ENCODE results near the gene YBEY.

Gene YBEY

DNA sequence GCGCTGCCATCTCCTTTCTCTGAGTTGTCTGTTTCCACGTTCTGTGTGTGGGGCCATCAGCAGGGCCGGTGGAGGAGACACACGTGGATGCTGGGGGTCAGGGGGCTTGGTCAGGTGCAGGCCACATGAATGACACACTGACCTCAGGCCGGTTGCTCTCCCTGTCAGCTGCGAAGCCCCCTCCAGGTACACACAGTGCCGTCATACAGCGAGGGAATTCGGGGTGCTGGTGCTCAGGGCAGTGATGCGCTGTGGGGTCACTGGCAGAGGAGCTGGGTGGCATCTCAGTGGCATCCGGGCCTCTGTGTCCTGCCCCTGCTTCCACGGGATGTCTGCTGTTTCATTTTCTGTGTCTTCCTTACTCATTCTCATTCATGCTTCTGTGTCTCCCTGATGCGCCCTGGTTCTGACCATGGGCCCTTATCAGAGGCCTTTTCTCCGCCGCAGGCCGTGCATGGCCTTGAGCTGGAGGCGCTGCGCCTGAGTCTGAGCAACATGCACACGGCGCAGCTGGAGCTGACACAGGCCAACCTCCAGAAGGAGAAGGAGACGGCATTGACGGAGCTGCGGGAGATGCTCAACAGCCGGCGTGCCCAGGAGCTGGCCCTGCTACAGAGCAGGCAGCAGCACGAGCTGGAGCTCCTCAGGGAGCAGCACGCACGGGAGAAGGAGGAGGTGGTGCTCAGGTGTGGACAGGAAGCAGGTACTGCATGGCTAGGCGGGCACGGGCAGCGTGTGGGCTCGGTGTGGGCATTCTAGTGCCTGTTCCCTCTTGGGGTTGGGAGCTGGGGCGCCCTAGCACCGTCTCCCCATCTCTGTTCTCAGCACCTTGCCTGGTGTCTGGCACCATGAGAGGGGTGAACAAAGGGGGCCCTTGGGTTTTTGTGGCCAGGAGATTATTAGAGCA is 60.4 kb downstream of the YBEY start:
- Mint-ChIP-seq H3K36me3 (ENCODE audit: low read depth) (peaks cover 43% of the 10 kb centered on the region), H3K27ac (no peak overlapping the region), H3K27me3 (no peaks in the 10 kb centered on the region), H3K9me3 (no peaks in the 10 kb centered on the region), H3K4me3 (no peak overlapping the region), H3K4me1 (peaks cover 3% of the 10 kb centered on the region)
- ATAC-seq, result no peak
- DNase-seq, result no peak

DNA sequence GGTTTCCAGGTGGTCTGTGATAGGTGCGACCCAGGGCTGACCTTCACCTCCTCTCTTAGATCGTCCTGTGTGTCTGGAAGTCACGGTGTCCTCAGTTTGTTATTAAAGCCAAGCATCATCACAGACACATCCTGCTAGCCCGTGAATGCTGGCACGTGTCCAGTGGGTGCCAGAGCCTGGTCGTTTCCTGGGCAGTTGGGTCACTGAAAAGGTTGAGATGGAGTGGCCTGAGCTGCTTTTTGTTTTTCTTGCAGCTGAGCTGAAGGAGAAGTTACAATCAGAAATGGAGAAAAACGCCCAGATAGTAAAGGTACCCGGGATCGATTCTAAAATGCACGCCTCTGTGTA is 61.0 kb downstream of the YBEY start:
- no peaks in the 10 kb centered on the region for H3K9me3 Mint-ChIP-seq
- no peak overlapping the region for H3K4me3 Mint-ChIP-seq
- peaks cover 3% of the 10 kb centered on the region for H3K4me1 Mint-ChIP-seq
- peaks cover 43% of the 10 kb centered on the region for H3K36me3 Mint-ChIP-seq (ENCODE audit: low read depth)
- no peak overlapping the region for H3K27ac Mint-ChIP-seq
- ATAC-seq (no peak), DNase-seq (no peak)
- no peaks in the 10 kb centered on the region for H3K27me3 Mint-ChIP-seq
